HG02852 (cell line): ENCODE data around the gene PRKN.

Source experiments
- ATAC-seq: cut with Tn5 transposase; IDR thresholded peaks from one replicate; pipeline ENCODE4 v1.9.1; 2021; ENCODE audit warnings: mild to moderate bottlenecking, moderate library complexity; ENCODE audit not compliant: unreplicated experiment

PRKN gene

GRCh38 chr6:162622572-162622971 lies 105.0 kb downstream of the PRKN start:
- ATAC-seq: no peak

GRCh38 chr6:162621246-162621645 lies 106.3 kb downstream of the PRKN start:
- peak; percentile 67 for ATAC-seq

GRCh38 chr6:162620073-162620472 lies 107.5 kb downstream of the PRKN start:
- ATAC-seq: no peak

GRCh38 chr6:162618448-162619002 lies 109.0 kb downstream of the PRKN start:
- ATAC-seq: no peak

- ATAC-seq: no peak
These were observed 112.4 kb downstream of the PRKN start for GRCh38 chr6:162615016-162615705.

GRCh38 chr6:162613310-162613709 lies 114.3 kb downstream of the PRKN start:
- no peak for ATAC-seq

- no peak for ATAC-seq
These were observed 115.0 kb downstream of the PRKN start for GRCh38 chr6:162612613-162613012.

- ATAC-seq: no peak
These were observed 117.2 kb downstream of the PRKN start for GRCh38 chr6:162610351-162610750.

- ATAC-seq: no peak
These were observed 121.7 kb downstream of the PRKN start for GRCh38 chr6:162605881-162606280.

- no peak for ATAC-seq
These were observed 124.1 kb downstream of the PRKN start for GRCh38 chr6:162603231-162604015.

- ATAC-seq: no peak
These were observed 124.8 kb downstream of the PRKN start for GRCh38 chr6:162602759-162603158.

GRCh38 chr6:162596676-162597075 lies 130.9 kb downstream of the PRKN start:
- ATAC-seq: no peak

- no peak for ATAC-seq
These were observed 136.0 kb downstream of the PRKN start for GRCh38 chr6:162591517-162591916.

- no peak for ATAC-seq
These were observed 145.4 kb downstream of the PRKN start for GRCh38 chr6:162581988-162582780.

- ATAC-seq: no peak
These were observed 146.9 kb downstream of the PRKN start for GRCh38 chr6:162580619-162581018.

- ATAC-seq: no peak
These were observed 151.6 kb downstream of the PRKN start for GRCh38 chr6:162576016-162576415.

- no peak for ATAC-seq
These were observed 155.3 kb downstream of the PRKN start for GRCh38 chr6:162572240-162572639.

GRCh38 chr6:162568266-162568665 lies 159.3 kb downstream of the PRKN start:
- no peak for ATAC-seq

GRCh38 chr6:162562041-162562440 lies 165.5 kb downstream of the PRKN start:
- no peak for ATAC-seq

- ATAC-seq: no peak
These were observed 166.7 kb downstream of the PRKN start for GRCh38 chr6:162560891-162561290.

GRCh38 chr6:162554531-162554930 lies 173.0 kb downstream of the PRKN start:
- no peak for ATAC-seq
